Ovary (tissue), 3 donors: ENCODE data around the gene LARGE1.

Experiments used
- CTCF ChIP-seq, 3 donors: fragments of 450-650 bp in 2 of 3; fragments of 200-600 bp in 1 of 3; IDR thresholded peaks; one replicate each; pipeline versions ENCODE4 v1.5.1 to v1.8.0; 2016 to 2022; ENCODE audit warnings: antibody characterized with exemption in 3 of 3, mild to moderate bottlenecking in 1 of 3
- EP300 ChIP-seq: sonication (generic); formaldehyde crosslinking; IDR thresholded peaks from one replicate; pipeline ENCODE4 v1.6.1; 2017; ENCODE audit warnings: antibody characterized with exemption
- POLR2A ChIP-seq: fragments of 450-650 bp; IDR thresholded peaks from one replicate; pipeline ENCODE4 v1.6.1; 2017; ENCODE audit warnings: antibody characterized with exemption, mild to moderate bottlenecking, moderate library complexity
- donor health status: DM: no; HTN: no; CAD: no.

- TF ChIP-seq CTCF (IDR thresholded peaks at IDR 0.05) (no peak), POLR2A (no peak), EP300 (no peak)
These were observed 182.6 kb downstream of the LARGE1 start for GRCh38 chr22:33737662-33738061.
